Measurements from ENCODE around the gene DERL3.
"Not testable (repeated sequence)": the region's sequence is repeated elsewhere in the genome, so short reads cannot be mapped to it uniquely, and the experiment has no call there.

Gene DERL3

GRCh38 chr22:23838681-23839468 is at the start of gene DERL3:
Gene DERL3, minus strand, starts transcription at chr22:23839006. Its CDS starts 19 bp downstream, at chr22:23838987.
- peak; percentile 91 for DNase-seq (ENCODE audit: low read depth, low spot score)

DNA sequence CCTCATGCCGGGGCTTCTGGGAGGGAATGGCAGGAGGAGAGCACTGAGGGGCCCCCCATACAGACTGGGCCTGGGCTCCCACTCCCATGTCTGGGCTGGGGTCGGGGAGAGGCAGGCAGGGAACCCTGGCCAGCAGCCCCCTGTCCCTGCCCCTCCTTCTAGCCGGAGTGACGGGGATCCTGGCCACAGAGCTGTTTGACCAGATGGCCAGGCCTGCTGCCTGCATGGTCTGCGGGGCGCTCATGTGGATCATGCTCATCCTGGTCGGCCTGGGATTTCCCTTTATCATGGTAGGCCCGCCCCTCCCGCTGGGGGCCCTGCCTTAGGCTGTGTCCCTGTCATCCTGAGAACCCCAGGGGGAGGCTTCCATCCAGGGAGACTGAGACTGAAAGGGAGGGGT is 45.3 kb upstream of the DERL3 start:
- no peak for DNase-seq (ENCODE audit: low read depth, low spot score)

DNA sequence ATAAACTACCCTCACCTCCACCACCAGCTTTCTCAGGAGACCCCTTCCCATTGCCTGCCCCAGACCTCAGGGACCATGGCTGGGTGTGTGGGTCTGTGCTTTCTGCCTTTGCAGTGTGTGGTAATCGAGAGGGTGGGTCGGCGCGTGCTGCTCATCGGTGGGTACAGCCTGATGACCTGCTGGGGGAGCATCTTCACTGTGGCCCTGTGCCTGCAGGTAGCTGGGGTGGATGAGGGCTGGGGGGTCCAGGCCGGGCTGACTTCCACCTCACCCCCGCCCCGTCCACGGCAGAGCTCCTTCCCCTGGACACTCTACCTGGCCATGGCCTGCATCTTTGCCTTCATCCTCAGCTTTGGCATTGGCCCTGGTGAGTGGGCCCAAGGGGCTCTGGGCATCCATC is 44.9 kb upstream of the DERL3 start:
- no peak for DNase-seq (ENCODE audit: low read depth, low spot score)

DNA sequence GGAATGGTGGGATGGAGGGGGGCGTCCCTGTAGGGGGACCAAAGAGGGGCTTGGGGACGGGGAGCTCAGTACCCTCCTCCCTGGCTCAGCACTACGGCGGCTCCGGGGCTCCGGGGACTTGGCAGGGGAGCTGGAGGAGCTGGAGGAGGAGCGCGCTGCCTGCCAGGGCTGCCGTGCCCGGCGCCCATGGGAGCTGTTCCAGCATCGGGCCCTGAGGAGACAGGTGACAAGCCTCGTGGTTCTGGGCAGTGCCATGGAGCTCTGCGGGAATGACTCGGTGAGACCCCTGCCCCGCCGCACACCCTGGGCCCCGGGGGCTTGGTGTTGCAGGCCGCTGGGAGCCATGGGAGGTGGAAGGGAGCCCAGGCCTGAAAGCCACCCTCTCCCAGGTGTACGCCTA is 43.6 kb upstream of the DERL3 start:
- no peak for DNase-seq (ENCODE audit: low read depth, low spot score)

DNA sequence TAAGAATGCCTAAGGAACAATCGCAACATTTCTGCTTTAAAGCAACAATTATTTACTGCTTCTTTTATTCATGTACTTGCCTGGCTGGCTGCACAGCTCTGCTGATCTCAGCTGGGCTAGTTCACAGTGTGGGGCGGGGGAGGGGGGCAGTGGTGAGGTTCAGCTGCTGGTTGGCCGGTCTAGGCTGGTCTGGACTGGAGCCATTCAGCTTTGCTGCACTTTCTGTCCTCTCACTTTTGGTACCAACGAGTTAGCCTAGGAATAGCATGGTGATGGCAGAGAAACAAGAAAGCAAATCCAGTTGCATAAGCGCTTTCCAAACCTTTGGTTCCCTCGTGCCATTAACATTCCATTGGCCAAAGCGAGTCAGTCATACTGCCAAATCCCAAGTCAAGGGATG is 39.4 kb upstream of the DERL3 start:
- DNase-seq (ENCODE audit: low read depth, low spot score): no peak

DNA sequence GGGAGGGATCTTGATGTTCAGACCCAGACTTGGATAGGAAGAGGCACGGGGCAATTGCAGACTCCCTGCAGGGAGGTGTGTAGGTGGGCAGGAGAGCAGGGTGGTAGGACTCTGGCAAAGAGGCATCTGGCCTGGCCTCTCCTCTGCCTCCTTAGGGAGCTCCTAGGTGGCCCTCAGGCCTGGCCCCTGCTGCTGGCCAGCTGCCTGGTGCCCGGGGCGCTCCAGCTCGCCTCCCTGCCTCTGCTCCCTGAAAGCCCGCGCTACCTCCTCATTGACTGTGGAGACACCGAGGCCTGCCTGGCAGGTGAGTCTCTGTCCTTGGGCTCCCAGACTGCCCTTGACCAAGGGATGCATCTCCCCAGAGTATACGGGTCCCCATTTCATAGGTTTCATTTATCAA is 38.8 kb upstream of the DERL3 start:
- DNase-seq (ENCODE audit: low read depth, low spot score): no peak

- DNase-seq (ENCODE audit: low read depth, low spot score): no peak
Observed at GRCh38 chr22:23875801-23876200, 37.0 kb upstream of the DERL3 start.

GRCh38 chr22:23874871-23875270 is 36.1 kb upstream of the DERL3 start:
- DNase-seq (ENCODE audit: low read depth, low spot score): no peak

- DNase-seq (ENCODE audit: low read depth, low spot score): no peak
Observed at GRCh38 chr22:23868580-23868979, 29.8 kb upstream of the DERL3 start.

DNA sequence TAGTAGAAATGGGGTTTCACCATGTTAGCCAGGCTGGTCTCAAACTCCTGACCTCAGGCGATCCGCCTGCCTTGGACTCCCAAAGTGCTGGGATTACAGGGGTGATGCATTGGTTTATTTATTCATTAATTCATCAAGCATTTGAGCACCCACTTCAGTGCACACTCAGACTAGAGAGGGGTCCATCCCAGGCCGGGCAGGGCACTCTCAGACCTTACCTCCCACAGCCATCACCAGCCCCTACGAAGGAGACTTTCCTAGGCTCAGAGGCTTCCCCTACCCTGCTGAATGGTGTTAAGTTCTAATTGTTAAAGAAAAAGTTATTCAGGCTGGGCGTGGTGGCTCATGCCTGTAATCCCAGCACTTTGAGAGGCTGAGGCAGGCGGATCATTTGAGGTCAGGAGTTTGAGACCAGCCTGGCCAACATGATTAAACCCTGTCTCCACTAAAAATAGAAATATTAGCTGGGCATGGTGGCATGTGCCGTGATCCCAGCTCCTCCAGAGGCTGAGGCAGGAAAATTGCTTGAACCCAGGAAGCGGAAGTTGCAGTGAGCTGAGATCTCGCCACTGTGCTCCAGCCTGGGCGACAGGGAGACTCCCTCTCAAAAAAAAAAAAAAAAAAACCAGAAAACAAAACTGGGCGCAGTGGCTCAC is 25.8 kb upstream of the DERL3 start:
- DNase-seq (ENCODE audit: low read depth, low spot score): not testable (repeated sequence)

DNA sequence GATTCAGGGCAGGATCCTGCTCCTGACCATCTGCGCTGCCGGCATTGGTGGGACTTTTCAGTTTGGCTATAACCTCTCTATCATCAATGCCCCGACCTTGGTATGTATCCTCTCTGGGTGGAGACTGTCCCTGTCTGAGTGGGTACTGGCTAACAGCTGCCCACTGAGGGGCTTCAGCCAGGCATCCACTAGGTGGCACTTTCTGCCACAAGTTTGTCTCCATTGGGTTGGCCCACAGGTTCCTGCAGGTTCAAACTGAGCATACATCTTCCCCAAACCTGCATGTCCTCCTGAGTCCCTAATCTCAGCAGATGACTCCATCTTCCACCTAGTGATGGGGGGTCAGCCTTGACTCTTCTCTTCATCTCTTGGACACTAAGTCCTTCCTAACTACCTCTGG is 23.3 kb upstream of the DERL3 start:
- DNase-seq (ENCODE audit: low read depth, low spot score): no peak

DNA sequence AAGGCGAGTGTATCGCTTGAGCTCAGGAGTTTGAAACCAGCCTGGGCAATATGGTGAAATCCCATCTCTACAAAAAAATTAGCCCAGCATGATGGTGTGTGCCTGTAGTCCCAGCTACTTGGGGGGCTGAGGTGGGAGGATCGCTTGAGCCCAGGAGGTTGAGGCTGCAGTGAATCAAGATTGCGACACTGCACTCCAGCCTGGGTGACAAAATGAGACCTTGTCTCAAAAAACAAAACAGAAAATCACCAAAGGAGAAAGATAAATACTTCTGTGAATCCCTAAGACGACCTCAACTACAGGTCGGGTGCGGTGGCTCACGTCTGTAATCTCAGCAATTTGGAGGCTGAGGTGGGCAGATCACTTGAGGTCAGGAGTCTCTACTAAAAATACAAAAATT is 21.4 kb upstream of the DERL3 start:
- not testable (repeated sequence) for DNase-seq (ENCODE audit: low read depth, low spot score)

GRCh38 chr22:23859201-23859600 is 20.4 kb upstream of the DERL3 start:
- DNase-seq (ENCODE audit: low read depth, low spot score): no peak

DNA sequence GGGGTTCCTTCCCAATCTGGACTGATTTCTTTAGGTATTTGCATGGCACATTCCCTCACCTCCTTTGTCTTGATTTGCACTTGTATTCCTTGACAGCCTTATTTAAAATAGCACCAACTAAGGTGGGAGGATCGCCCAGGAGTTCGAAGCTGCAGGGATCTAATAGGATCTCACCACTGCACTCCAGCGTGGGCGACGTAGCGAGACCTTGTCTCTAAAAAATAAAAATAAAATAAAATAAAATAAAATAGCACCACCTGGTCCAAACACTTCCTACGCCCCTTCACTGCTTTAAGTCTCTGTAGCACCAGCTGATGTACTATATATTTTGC is 19.6 kb upstream of the DERL3 start:
- DNase-seq (ENCODE audit: low read depth, low spot score): no peak

DNA sequence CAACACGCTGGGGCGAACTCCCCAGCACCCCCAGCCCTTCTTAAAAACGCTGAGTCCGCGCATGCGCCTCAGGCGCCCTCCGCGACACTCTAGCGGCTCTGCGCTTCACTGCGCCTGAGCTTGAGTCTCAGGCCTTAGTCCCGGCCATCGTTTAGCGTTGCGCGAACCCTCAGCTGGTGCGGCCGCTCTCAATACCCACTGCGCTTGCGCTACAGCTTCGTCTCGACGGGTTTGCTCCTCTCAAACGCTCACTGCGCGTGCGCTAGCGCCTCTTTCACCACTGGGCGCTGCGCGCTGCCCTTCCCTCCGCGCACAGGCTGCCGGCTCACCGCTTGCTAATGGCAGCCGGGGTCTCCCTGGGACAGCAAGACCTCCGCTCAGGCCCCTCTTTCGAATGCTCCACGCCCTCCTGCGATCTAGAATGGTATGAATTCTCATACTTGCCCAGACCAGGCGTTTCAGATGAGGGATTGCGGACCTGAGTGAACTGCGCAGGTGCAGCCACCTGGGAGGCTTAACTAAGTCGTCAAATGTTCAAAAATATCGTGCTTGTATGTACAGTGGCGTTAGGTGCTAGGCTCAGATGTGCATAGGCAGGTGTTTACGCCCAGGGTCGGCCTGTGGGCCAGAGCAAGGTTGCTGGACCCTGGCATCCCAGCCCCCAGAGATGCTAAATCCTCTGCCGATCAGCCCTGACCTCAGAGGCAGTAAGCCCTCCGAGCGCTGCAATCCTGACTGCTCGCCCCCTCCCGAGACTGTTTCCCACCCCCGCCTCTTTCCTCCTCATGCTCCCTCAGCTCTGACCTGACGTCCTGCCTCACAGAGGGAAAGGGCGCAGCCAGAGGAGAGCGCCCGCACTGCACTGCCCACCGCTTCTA is 19.0 kb upstream of the DERL3 start, which contains the start of gene SLC2A11:
Gene SLC2A11, plus strand, starts transcription at position 270 of the 878 bp plus-strand sequence. Its CDS starts 125 bp downstream, at position 395.
- DNase-seq (ENCODE audit: low read depth, low spot score): peak; percentile 92

DNA sequence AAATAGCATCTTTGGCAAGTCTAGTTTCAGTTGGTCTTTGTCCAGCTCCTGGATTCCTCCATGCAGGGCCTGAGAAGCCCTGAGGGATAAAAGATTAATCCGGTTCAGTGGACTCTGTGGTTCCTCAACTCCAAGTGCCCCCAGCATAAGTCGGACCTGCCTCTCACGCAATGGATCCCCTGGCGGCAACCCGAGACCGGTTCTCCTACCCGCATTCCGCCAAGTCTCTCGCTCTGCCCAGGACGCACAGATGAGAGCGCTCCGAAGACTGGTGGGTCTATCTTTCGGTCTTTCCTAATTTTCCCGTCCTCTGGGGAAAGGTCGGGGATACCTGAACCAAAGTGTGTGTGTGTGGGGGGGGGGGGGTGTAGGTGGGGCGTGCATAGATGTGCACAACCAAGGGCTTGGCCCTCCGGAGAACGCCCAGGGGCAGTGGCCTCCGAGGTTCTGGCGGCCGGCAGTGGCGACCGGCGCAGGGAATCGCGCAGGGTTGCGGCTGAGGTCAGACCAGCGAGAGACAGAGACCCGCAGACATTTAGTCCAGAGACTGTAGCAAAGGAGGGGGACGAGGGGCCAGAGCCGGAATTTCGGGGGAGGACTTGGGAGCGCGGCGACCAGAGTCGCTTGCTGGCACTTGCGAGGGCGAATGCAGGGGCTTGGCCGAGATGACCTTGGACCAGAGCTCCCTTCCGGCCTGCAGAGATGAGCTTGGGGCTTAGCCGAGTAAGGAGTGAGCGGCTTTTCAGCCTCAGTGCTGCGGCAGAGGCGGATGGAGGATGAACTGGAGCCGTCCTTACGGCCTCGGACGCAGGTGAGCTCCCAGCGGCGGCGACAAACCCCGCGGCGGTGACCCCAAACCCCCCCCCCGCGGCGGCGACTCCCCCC is 18.2 kb upstream of the DERL3 start:
- no peak for DNase-seq (ENCODE audit: low read depth, low spot score)

DNA sequence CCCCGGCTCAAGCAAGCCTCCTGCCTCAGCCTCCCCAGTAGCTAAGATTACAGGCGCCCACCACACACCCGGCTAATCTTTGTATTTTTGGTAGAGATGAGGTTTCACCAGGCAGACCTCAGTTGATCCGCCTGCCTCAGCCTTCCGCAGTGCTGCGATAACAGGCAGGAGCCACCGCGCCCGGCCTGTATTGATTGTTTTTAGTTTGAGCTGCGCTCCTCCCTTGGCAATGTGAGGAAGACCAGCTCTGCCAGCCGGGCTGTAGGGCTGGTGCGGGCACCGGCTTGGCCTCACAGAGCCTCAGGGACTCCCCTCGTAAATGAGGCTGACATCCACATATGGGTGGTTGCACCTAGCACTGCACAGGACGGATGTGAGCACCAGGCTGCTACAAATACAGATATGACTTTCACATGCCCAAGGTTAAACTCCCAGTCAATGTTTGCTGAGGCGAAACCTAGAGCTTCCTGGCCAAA is 11.4 kb upstream of the DERL3 start:
- DNase-seq (ENCODE audit: low read depth, low spot score): no peak

- DNase-seq (ENCODE audit: low read depth, low spot score): no peak
Observed at GRCh38 chr22:23849009-23850006, 10.5 kb upstream of the DERL3 start.

GRCh38 chr22:23847991-23848864 is 9.4 kb upstream of the DERL3 start:
- no peak for DNase-seq (ENCODE audit: low read depth, low spot score)

All from smooth muscle cell of the brain vasculature (primary cell).